Measurements from ENCODE around the gene IRAK1BP1. TPM values are rescaled to one million over a fixed set of nuclear protein-coding genes. Genes with fewer than 3 reads are reported as not detected.

Gene IRAK1BP1
- total RNA-seq, 1 experiment from 2014 or later = 4.3 TPM

DNA sequence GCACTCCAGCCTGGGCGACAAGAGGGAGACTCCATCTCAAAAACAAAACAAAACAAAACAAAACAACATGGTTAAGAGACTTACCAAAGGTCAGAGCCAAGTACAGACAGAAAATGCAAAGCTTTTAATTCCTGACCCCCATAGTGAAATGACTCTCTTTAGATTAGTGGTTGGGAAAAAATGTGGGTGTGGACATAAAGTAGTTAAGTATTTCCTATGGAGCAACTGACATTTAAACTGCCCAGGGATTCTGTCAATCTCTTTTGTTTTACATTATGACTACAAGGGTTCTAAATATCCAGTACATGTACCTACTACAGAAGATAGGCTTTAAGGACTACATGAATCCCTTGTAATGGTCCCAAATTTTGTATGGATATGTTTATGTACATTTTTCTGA is 75.1 kb downstream of the IRAK1BP1 start:
- DNase-seq = no peak
- BruUV-seq (replicated peaks) = no TSS peak
- no peak overlapping the region for H3K4me2 ChIP-seq
- no peaks in the 10 kb centered on the region for H3F3A ChIP-seq (ENCODE audit: insufficient read depth, low read depth)
- no peaks in the 10 kb centered on the region for H3K9me2 ChIP-seq (ENCODE audit: insufficient read depth)
- intact Hi-C loops (cut with micrococcal nuclease; ENCODE audit: unreplicated experiment) = no loop called here
- no peak overlapping the region for H2AFZ ChIP-seq
- H3K36me3 ChIP-seq (ENCODE audit: low read depth) = peaks cover 8% of the 10 kb centered on the region; the same call in 1 of the 2 replicates
- no peaks in the 10 kb centered on the region for H3K9me3 ChIP-seq (ENCODE audit: insufficient read depth, low read depth)
- TF ChIP-seq, protein P1, sequence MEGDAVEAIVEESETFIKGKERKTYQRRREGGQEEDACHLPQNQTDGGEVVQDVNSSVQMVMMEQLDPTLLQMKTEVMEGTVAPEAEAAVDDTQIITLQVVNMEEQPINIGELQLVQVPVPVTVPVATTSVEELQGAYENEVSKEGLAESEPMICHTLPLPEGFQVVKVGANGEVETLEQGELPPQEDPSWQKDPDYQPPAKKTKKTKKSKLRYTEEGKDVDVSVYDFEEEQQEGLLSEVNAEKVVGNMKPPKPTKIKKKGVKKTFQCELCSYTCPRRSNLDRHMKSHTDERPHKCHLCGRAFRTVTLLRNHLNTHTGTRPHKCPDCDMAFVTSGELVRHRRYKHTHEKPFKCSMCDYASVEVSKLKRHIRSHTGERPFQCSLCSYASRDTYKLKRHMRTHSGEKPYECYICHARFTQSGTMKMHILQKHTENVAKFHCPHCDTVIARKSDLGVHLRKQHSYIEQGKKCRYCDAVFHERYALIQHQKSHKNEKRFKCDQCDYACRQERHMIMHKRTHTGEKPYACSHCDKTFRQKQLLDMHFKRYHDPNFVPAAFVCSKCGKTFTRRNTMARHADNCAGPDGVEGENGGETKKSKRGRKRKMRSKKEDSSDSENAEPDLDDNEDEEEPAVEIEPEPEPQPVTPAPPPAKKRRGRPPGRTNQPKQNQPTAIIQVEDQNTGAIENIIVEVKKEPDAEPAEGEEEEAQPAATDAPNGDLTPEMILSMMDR (conservative IDR thresholded peaks at IDR 0.05) = no peak
- no peak for TF ChIP-seq EZH2 (IDR thresholded peaks at IDR 0.05; ENCODE audit: low read depth)
- H3K79me2 ChIP-seq (ENCODE audit: low read depth) = no peaks in the 10 kb centered on the region
- no peaks in the 10 kb centered on the region for H4K20me1 ChIP-seq (ENCODE audit: insufficient read depth)
- no peak overlapping the region for H3K27ac ChIP-seq
- H3K4me3 ChIP-seq = no peak overlapping the region
- CTCF ChIA-PET = no interaction called here
- H3K27me3 ChIP-seq (ENCODE audit: insufficient read depth, low read depth) = no peaks in the 10 kb centered on the region
- POLR2A ChIA-PET (ENCODE audit: unreplicated experiment) = no interaction called here
- no peaks in the 10 kb centered on the region for H3K4me1 ChIP-seq (replicated peaks; ENCODE audit: insufficient read depth)

DNA sequence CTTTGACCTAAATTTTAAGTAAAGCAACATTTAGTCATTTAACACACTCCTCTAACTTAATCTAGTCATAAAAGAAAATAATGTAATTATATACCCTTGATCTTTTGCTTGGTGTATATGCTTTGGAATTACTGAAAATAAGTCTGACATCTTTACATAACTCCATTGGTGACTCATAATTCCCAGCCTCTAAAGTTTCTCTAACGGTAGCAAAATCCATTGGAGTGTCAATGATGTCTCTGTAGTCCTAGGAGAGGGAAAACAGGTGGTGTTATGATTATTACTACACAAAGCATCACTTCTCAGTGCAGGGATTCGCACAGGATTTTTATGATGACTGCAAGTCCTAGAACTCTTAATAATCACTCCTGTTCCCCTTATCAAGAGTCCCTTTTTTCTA is 80.2 kb downstream of the IRAK1BP1 start:
- DNase-seq = no peak
- Histone ChIP-seq H3K27ac (no peak overlapping the region), H3K4me3 (no peak overlapping the region), H3K27me3 (ENCODE audit: insufficient read depth, low read depth) (no peaks in the 10 kb centered on the region), H3K9me2 (ENCODE audit: insufficient read depth) (no peaks in the 10 kb centered on the region), H3K4me2 (no peak overlapping the region), H3K4me1 (replicated peaks; ENCODE audit: insufficient read depth) (no peaks in the 10 kb centered on the region), H2AFZ (no peak overlapping the region), H3K79me2 (ENCODE audit: low read depth) (no peaks in the 10 kb centered on the region), H3K9me3 (ENCODE audit: insufficient read depth, low read depth) (no peaks in the 10 kb centered on the region), H3F3A (ENCODE audit: insufficient read depth, low read depth) (no peaks in the 10 kb centered on the region), H3K36me3 (ENCODE audit: low read depth) (peaks cover 31% of the 10 kb centered on the region; the same call in 1 of the 2 replicates), H4K20me1 (ENCODE audit: insufficient read depth) (no peaks in the 10 kb centered on the region)
- no TSS peak for BruUV-seq (replicated peaks)
- intact Hi-C loops (cut with micrococcal nuclease; ENCODE audit: unreplicated experiment) = no loop called here
- CTCF ChIA-PET = no interaction called here
- POLR2A ChIA-PET (ENCODE audit: unreplicated experiment) = no interaction called here
- TF ChIP-seq, protein P1 (conservative IDR thresholded peaks at IDR 0.05) = no peak

DNA sequence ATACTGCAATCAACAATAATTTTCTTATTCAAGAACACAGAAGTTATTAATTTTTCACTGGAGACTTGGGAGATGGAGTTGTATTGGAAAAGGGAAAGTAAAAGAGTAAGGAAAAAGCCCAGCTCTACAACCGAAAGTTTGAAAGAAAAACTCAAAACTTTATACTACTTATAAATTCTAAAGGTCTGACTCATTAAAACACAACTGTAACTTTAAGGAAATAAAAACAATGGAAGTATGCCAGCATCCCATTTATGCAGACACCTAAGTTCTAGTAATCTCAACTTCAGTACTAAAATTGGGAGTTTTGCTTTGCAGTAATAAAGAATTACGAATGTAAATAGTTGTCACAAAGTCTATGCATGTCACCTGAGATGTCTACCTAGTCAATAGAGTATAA is 80.6 kb downstream of the IRAK1BP1 start:
- H3K79me2 ChIP-seq (ENCODE audit: low read depth) = no peaks in the 10 kb centered on the region
- H3K27me3 ChIP-seq (ENCODE audit: insufficient read depth, low read depth) = no peaks in the 10 kb centered on the region
- intact Hi-C loops (cut with micrococcal nuclease; ENCODE audit: unreplicated experiment) = no loop called here
- no peaks in the 10 kb centered on the region for H3K4me1 ChIP-seq (replicated peaks; ENCODE audit: insufficient read depth)
- no peaks in the 10 kb centered on the region for H3F3A ChIP-seq (ENCODE audit: insufficient read depth, low read depth)
- H4K20me1 ChIP-seq (ENCODE audit: insufficient read depth) = no peaks in the 10 kb centered on the region
- no peak overlapping the region for H3K4me2 ChIP-seq
- TF ChIP-seq, protein P1 (conservative IDR thresholded peaks at IDR 0.05) = no peak
- TF ChIP-seq EZH2 (IDR thresholded peaks at IDR 0.05; ENCODE audit: low read depth) = no peak
- H2AFZ ChIP-seq = no peak overlapping the region
- peak in 1 of 2 experiments; percentile 35 for DNase-seq
- no peaks in the 10 kb centered on the region for H3K9me3 ChIP-seq (ENCODE audit: insufficient read depth, low read depth)
- POLR2A ChIA-PET (ENCODE audit: unreplicated experiment) = no interaction called here
- BruUV-seq (replicated peaks) = no TSS peak
- H3K27ac ChIP-seq = no peak overlapping the region
- no peaks in the 10 kb centered on the region for H3K9me2 ChIP-seq (ENCODE audit: insufficient read depth)
- peaks cover 31% of the 10 kb centered on the region; the same call in 1 of the 2 replicates for H3K36me3 ChIP-seq (ENCODE audit: low read depth)
- CTCF ChIA-PET = no interaction called here
- no peak overlapping the region for H3K4me3 ChIP-seq

Measured in PC-9 (cell line).